PC-3 (cell line): ENCODE results near the gene IFITM5. TPM values are rescaled to one million over a fixed set of nuclear protein-coding genes. Genes with fewer than 3 reads are reported as not detected.

Experiments
- ATAC-seq: fragments of 200-7000 bp; cut with Tn5 transposase; 2 replicates; pipeline ENCODE4 v1.9.1; 2020; ENCODE audit warnings: mild to moderate bottlenecking, moderate library complexity
- BruUV-seq: library from RNA; stranded (reverse); fragments of 400-500 nt; replicated peaks from 2 replicates; lab custom pipeline; 2021; lab: Mats Ljungman, UMichigan
- CTCF ChIA-PET: fragments of 300-600 bp; sonication (Branson Sonifier 250); formaldehyde crosslinking; loops from one replicate; lab custom pipeline; 2022; ENCODE audit warnings: antibody characterized with exemption; lab: Charles Lee
- POLR2A ChIA-PET: fragments of 300-600 bp; sonication (Branson Sonifier 250); formaldehyde crosslinking; loops from one replicate; lab custom pipeline; 2022; ENCODE audit warnings: antibody characterized with exemption; ENCODE audit not compliant: unreplicated experiment; lab: Charles Lee
- DNase-seq: peaks from one replicate; pipeline ENCODE4 v3.0.0-alpha.2; 2015
- H2AFZ ChIP-seq: fragments of 300-600 bp; sonication (generic); 2 replicates; pipeline ENCODE4 v1.6.0; 2016; ENCODE audit warnings: antibody characterized with exemption, low read length
- H3F3A ChIP-seq: fragments of 300-600 bp; sonication (generic); one replicate; pipeline ENCODE4 v1.6.0; 2017; ENCODE audit warnings: antibody characterized with exemption, low read length, control low read depth, mild to moderate bottlenecking; ENCODE audit not compliant: unreplicated experiment
- H3K27ac ChIP-seq: fragments of 300-600 bp; sonication (generic); 2 replicates; pipeline ENCODE4 v1.5.1; 2016; ENCODE audit warnings: mild to moderate bottlenecking, low read length
- H3K27me3 ChIP-seq: fragments of 300-600 bp; sonication (generic); 2 replicates; pipeline ENCODE4 v1.6.1; 2016; ENCODE audit warnings: low read length, mixed read lengths
- H3K36me3 ChIP-seq: fragments of 300-600 bp; sonication (generic); 2 replicates; pipeline ENCODE4 v1.6.1; 2016; ENCODE audit warnings: low read depth, mixed run types, low read length, mixed read lengths
- H3K4me1 ChIP-seq: fragments of 300-600 bp; sonication (generic); 2 replicates; pipeline ENCODE4 v1.5.1; 2016; ENCODE audit warnings: low read length; ENCODE audit not compliant: insufficient read depth
- H3K4me2 ChIP-seq: fragments of 300-600 bp; sonication (generic); 2 replicates; pipeline ENCODE4 v1.6.0; 2016; ENCODE audit warnings: low read length
- H3K4me3 ChIP-seq: fragments of 300-600 bp; sonication (generic); 2 replicates; pipeline ENCODE4 v1.5.1; 2016; ENCODE audit warnings: mild to moderate bottlenecking, low read length, mixed read lengths
- H3K79me2 ChIP-seq: fragments of 300-600 bp; sonication (generic); 2 replicates; pipeline ENCODE4 v1.6.1; 2017; ENCODE audit warnings: low read length, mixed read lengths
- H3K9ac ChIP-seq: fragments of 300-600 bp; sonication (generic); 2 replicates; pipeline ENCODE4 v1.6.0; 2016; ENCODE audit warnings: mild to moderate bottlenecking, low read length
- H3K9me2 ChIP-seq: fragments of 300-600 bp; sonication (generic); replicated peaks from 2 replicates; pipeline ENCODE4 v1.6.1; 2016; ENCODE audit warnings: mixed run types, low read length, mixed read lengths
- H3K9me3 ChIP-seq: fragments of 300-600 bp; sonication (generic); 2 replicates; pipeline ENCODE4 v1.6.1; 2016; ENCODE audit warnings: low read length, mixed read lengths
- H4K20me1 ChIP-seq: fragments of 300-600 bp; sonication (generic); 2 replicates; pipeline ENCODE4 v1.6.1; 2016; ENCODE audit warnings: low read length, mixed read lengths
- CTCF ChIP-seq: fragments of 300-600 bp; sonication (generic); conservative IDR thresholded peaks from 2 replicates; pipeline ENCODE4 v1.5.1; 2017; ENCODE audit warnings: antibody characterized with exemption, low read depth, mild to moderate bottlenecking, low read length
- EZH2 ChIP-seq: fragments of 300-600 bp; sonication (generic); IDR thresholded peaks from one replicate; pipeline ENCODE4 v1.6.1; 2017; ENCODE audit warnings: antibody characterized with exemption, mild to moderate bottlenecking, low read length; ENCODE audit not compliant: unreplicated experiment
- EZH2phosphoT487 ChIP-seq: fragments of 300-600 bp; sonication (generic); IDR thresholded peaks from 2 replicates; pipeline ENCODE4 v1.6.1; 2018; ENCODE audit warnings: mild to moderate bottlenecking, antibody characterized with exemption, low read length, borderline replicate concordance
- intact Hi-C: fragments of 100-400 bp; cut with micrococcal nuclease; formaldehyde crosslinking; loops from 2 replicates; pipeline ENCODE4 v1.9.0; 2023
- total RNA-seq: library from RNA; depleted of rRNA; stranded (reverse); fragments of >200 nt; gene quantifications from 2 replicates; pipeline ENCODE4 v1.2.3, GENCODE V29; 2014

The IFITM5 gene
- total RNA-seq, 1 experiment from 2014 or later = not detected

- H3K27me3 ChIP-seq = no peaks in the 10 kb centered on the region
- H3K4me2 ChIP-seq = no peak overlapping the region
- no peaks in the 10 kb centered on the region for H3K9me2 ChIP-seq
- BruUV-seq = no TSS peak
- no peak overlapping the region for H3K4me3 ChIP-seq
- no peak for TF ChIP-seq CTCF
- no peak for TF ChIP-seq EZH2phosphoT487
- no peak for TF ChIP-seq EZH2
- H3K4me1 ChIP-seq = no peaks in the 10 kb centered on the region; the same call in 1 of the 2 replicates
- H3F3A ChIP-seq = no peaks in the 10 kb centered on the region
- H4K20me1 ChIP-seq = no peaks in the 10 kb centered on the region
- H3K79me2 ChIP-seq = peaks cover 10% of the 10 kb centered on the region
- no peak for DNase-seq
- no peak overlapping the region for H3K27ac ChIP-seq
- ChIA-PET CTCF (interaction anchor here (1.0 kb wide), 1 partner anchor 9 kb away, joined by 4 read pairs; the partner anchor contains the start of gene IFITM2), POLR2A (no interaction called here)
- ATAC-seq = no peak
- H3K36me3 ChIP-seq = no peaks in the 10 kb centered on the region
- no peak overlapping the region for H2AFZ ChIP-seq
- intact Hi-C loops = no loop called here
- no peaks in the 10 kb centered on the region for H3K9me3 ChIP-seq
- H3K9ac ChIP-seq = no peak overlapping the region
Observed at GRCh38 chr11:316891-317301, 17.6 kb upstream of the IFITM5 start.

- no peak overlapping the region for H2AFZ ChIP-seq
- POLR2A ChIA-PET = no interaction called here
- TF ChIP-seq CTCF (no peak), EZH2 (no peak), EZH2phosphoT487 (no peak)
- DNase-seq = no peak
- H3K4me2 ChIP-seq = no peak overlapping the region
- H3K27ac ChIP-seq = no peak overlapping the region
- H3K79me2 ChIP-seq = peaks cover 10% of the 10 kb centered on the region
- no peaks in the 10 kb centered on the region for H3K27me3 ChIP-seq
- no peaks in the 10 kb centered on the region for H3F3A ChIP-seq
- no peaks in the 10 kb centered on the region for H3K9me2 ChIP-seq
- no peaks in the 10 kb centered on the region for H3K36me3 ChIP-seq
- no peaks in the 10 kb centered on the region; the same call in 1 of the 2 replicates for H3K4me1 ChIP-seq
- H3K9me3 ChIP-seq = no peaks in the 10 kb centered on the region
- H3K9ac ChIP-seq = no peak overlapping the region
- CTCF ChIA-PET = no interaction called here
- BruUV-seq = no TSS peak
- no peaks in the 10 kb centered on the region for H4K20me1 ChIP-seq
- ATAC-seq = no peak
- no peak overlapping the region for H3K4me3 ChIP-seq
- intact Hi-C loops = no loop called here
Observed at GRCh38 chr11:316031-316701, 16.8 kb upstream of the IFITM5 start.

- Histone ChIP-seq H3K79me2 (peaks cover 10% of the 10 kb centered on the region), H2AFZ (no peak overlapping the region), H3K4me2 (no peak overlapping the region), H3K27ac (no peak overlapping the region), H3K9ac (no peak overlapping the region), H3F3A (no peaks in the 10 kb centered on the region), H3K36me3 (no peaks in the 10 kb centered on the region), H4K20me1 (no peaks in the 10 kb centered on the region), H3K27me3 (no peaks in the 10 kb centered on the region), H3K4me1 (no peaks in the 10 kb centered on the region; the same call in 1 of the 2 replicates), H3K9me3 (no peaks in the 10 kb centered on the region), H3K9me2 (no peaks in the 10 kb centered on the region), H3K4me3 (no peak overlapping the region)
- TF ChIP-seq EZH2 (no peak), EZH2phosphoT487 (no peak), CTCF (no peak)
- intact Hi-C loops = no loop called here
- ChIA-PET POLR2A (interaction anchor here (0.6 kb wide), 1 partner anchor 49 kb away, joined by 4 read pairs; no protein-coding TSS in a partner anchor), CTCF (interaction anchor here (0.5 kb wide), 1 partner anchor 57 kb away, joined by 3 read pairs; no protein-coding TSS in a partner anchor)
- ATAC-seq (no peak), DNase-seq (no peak)
- BruUV-seq = no TSS peak
Observed at GRCh38 chr11:315516-315994, 16.2 kb upstream of the IFITM5 start.
